Measurements from ENCODE around the gene RBMS3. TPM values are rescaled to one million over a fixed set of nuclear protein-coding genes. Genes with fewer than 3 reads are reported as not detected.
"Not testable (repeated sequence)": the region's sequence is repeated elsewhere in the genome, so short reads cannot be mapped to it uniquely, and the experiment has no call there.

Gene RBMS3
- total RNA-seq, 1 donor from 2014 or later, result 0.47 TPM

DNA sequence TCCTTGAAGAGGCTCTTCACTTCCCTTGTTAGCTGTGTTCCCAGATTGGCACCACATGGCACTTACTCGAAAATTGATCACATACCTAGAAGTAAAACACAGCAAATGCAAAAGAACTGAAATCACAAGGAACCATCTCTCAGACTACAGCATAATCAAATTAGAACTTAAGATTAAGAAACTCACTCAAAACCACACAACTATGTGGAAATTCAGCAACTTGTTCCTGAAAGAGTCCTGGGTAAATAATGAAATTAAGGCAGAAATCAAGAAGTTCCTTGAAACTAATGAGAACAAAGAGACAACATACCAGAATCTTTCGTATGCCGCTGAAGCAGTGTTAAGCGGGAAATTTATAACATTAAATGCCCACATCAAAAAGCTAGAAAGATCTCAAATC, 759.3 kb downstream of the RBMS3 start:
- peaks cover 8% of the 10 kb centered on the region for H3F3A ChIP-seq (ENCODE audit: low read depth)
- peaks cover 12% of the 10 kb centered on the region for H3K9me3 Mint-ChIP-seq
- H4K20me1 ChIP-seq (ENCODE audit: low read depth), result no peaks in the 10 kb centered on the region
- no peak for DNase-seq (ENCODE audit: low spot score)
- H2AFZ ChIP-seq (replicated peaks), result no peak overlapping the region
- no peaks in the 10 kb centered on the region for H3K79me2 ChIP-seq (ENCODE audit: low read depth)
- H3K36me3 Mint-ChIP-seq, result peaks cover 2% of the 10 kb centered on the region
- H3K9me3 ChIP-seq (ENCODE audit: low read depth), result no peaks in the 10 kb centered on the region
- no peak overlapping the region for H3K4me2 ChIP-seq
- peaks cover 18% of the 10 kb centered on the region for H3K4me1 ChIP-seq
- no peak overlapping the region for H3K9ac ChIP-seq
- no peak overlapping the region for H3K4me3 Mint-ChIP-seq
- TF ChIP-seq EZH2phosphoT487 (IDR thresholded peaks at IDR 0.05) (no peak), EZH2 (IDR thresholded peaks at IDR 0.05) (no peak)
- TF ChIP-seq, protein P1, sequence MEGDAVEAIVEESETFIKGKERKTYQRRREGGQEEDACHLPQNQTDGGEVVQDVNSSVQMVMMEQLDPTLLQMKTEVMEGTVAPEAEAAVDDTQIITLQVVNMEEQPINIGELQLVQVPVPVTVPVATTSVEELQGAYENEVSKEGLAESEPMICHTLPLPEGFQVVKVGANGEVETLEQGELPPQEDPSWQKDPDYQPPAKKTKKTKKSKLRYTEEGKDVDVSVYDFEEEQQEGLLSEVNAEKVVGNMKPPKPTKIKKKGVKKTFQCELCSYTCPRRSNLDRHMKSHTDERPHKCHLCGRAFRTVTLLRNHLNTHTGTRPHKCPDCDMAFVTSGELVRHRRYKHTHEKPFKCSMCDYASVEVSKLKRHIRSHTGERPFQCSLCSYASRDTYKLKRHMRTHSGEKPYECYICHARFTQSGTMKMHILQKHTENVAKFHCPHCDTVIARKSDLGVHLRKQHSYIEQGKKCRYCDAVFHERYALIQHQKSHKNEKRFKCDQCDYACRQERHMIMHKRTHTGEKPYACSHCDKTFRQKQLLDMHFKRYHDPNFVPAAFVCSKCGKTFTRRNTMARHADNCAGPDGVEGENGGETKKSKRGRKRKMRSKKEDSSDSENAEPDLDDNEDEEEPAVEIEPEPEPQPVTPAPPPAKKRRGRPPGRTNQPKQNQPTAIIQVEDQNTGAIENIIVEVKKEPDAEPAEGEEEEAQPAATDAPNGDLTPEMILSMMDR (IDR thresholded peaks at IDR 0.05), result no peak
- H3K27me3 ChIP-seq, result no peaks in the 10 kb centered on the region
- H3K36me3 ChIP-seq, result no peaks in the 10 kb centered on the region
- H3K27ac ChIP-seq, result no peak overlapping the region
- H3K27me3 Mint-ChIP-seq (ENCODE audit: insufficient read depth, low read depth), result peaks cover 3% of the 10 kb centered on the region
- no peak overlapping the region for H3K4me3 ChIP-seq
- H3K27ac Mint-ChIP-seq, result no peak overlapping the region
- H3K4me1 Mint-ChIP-seq, result peaks cover 14% of the 10 kb centered on the region

DNA sequence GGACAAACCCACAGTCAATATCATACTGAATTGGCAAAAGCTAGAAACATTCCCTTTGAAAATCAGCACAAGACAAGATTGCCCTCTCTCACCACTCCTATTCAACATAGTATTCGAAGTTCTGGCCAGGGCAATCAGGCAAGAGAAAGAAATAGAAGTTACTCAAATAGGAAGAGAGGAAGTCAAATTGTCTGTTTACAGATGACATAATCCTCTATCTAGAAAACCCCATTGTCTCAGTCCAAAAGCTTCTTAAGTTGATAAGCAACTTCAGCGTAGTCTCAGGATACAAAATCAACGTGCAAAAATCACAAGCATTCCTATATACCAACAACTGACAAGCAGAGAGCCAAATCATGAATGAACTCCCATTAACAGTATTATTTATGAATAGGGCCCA, 760.6 kb downstream of the RBMS3 start:
- not testable (repeated sequence) for H3K4me3 Mint-ChIP-seq; H3K27ac ChIP-seq; H3K4me2 ChIP-seq; H3K27me3 ChIP-seq; H3K36me3 Mint-ChIP-seq; H3K9ac ChIP-seq; H3K27ac Mint-ChIP-seq; H3K36me3 ChIP-seq; H3F3A ChIP-seq (ENCODE audit: low read depth); H3K4me3 ChIP-seq; H3K79me2 ChIP-seq (ENCODE audit: low read depth); DNase-seq (ENCODE audit: low spot score); H3K9me3 ChIP-seq (ENCODE audit: low read depth); H3K27me3 Mint-ChIP-seq (ENCODE audit: insufficient read depth, low read depth); H4K20me1 ChIP-seq (ENCODE audit: low read depth)
- H2AFZ ChIP-seq (replicated peaks), result peak overlapping the region; percentile 61
- H3K4me1 ChIP-seq, result peaks cover 18% of the 10 kb centered on the region
- peaks cover 14% of the 10 kb centered on the region for H3K4me1 Mint-ChIP-seq
- peaks cover 12% of the 10 kb centered on the region for H3K9me3 Mint-ChIP-seq

DNA sequence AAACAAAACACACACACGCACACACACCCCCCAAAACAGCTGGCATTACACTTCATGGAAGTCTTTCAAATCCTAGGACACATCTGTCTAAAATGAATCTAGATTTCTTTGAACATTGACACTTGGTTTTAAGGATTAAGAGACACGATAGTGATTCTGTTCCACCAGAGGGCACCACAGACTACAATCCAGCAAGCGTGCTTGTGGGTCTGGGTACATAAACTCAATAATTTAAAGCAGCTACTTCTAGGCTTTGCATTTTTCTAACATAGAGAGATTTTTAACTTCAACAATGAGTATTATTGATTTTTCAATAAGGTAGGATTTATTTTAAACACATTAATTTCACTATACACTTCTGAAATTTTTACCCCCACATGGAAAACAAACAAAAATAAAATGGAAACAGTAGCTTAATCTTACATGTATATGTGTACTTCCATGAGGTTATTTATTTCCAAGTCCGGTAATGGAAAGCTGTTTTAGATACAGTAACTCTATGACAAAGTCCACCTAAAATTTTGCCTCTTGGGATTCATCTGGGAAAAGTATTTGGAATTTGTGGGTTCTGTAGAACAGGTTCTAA, 761.5 kb downstream of the RBMS3 start:
- Histone ChIP-seq H3K9me3 (ENCODE audit: low read depth) (no peaks in the 10 kb centered on the region), H3K4me1 (peaks cover 18% of the 10 kb centered on the region), H3F3A (ENCODE audit: low read depth) (peaks cover 8% of the 10 kb centered on the region), H3K79me2 (ENCODE audit: low read depth) (no peaks in the 10 kb centered on the region), H3K27me3 (no peaks in the 10 kb centered on the region), H2AFZ (replicated peaks) (peak overlapping the region; percentile 22), H3K4me3 (no peak overlapping the region), H3K36me3 (no peaks in the 10 kb centered on the region), H3K9ac (no peak overlapping the region), H4K20me1 (ENCODE audit: low read depth) (no peaks in the 10 kb centered on the region), H3K27ac (no peak overlapping the region), H3K4me2 (no peak overlapping the region)
- Mint-ChIP-seq H3K27me3 (ENCODE audit: insufficient read depth, low read depth) (peaks cover 3% of the 10 kb centered on the region), H3K9me3 (peaks cover 12% of the 10 kb centered on the region), H3K36me3 (peaks cover 2% of the 10 kb centered on the region), H3K4me1 (peaks cover 14% of the 10 kb centered on the region), H3K4me3 (no peak overlapping the region), H3K27ac (no peak overlapping the region)
- no peak for TF ChIP-seq EZH2phosphoT487 (IDR thresholded peaks at IDR 0.05)
- TF ChIP-seq, protein P1 (IDR thresholded peaks at IDR 0.05), result peak; percentile 84
- DNase-seq (ENCODE audit: low spot score), result peak; percentile 79

DNA sequence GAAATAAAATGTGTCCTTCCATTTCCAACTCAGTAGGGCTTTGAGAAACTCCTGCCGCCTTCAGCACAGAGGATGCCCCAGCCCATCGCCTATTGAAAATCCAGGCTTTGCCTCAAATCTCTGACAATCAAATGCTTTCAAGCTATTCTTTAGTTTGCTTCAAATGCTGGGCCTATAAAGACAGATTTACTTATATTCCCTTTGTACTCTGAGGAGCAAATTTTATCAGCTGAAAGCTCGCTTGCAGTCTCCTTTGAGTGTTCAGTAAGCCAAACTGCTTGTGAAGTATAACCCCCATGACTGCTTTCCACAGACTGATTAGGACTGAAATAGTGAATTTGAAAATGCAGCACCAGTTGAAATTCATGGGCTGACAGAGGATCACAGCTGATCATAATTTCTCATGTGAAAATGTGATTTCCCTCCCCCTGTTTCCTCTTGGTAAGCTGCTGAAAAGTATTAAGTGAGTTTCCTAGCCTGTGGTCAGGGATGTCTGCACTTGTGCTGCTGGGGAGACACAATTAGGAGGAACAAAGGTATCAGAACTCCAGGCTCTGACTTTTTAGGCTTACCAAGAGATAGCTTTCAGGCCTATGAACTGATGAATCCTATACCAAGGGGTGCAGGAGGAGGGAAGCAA, 762.2 kb downstream of the RBMS3 start:
- Mint-ChIP-seq H3K4me1 (peaks cover 14% of the 10 kb centered on the region), H3K27ac (peak overlapping the region; percentile 25), H3K36me3 (peaks cover 2% of the 10 kb centered on the region), H3K9me3 (peaks cover 12% of the 10 kb centered on the region), H3K27me3 (ENCODE audit: insufficient read depth, low read depth) (peaks cover 3% of the 10 kb centered on the region), H3K4me3 (no peak overlapping the region)
- Histone ChIP-seq H3K36me3 (no peaks in the 10 kb centered on the region), H3F3A (ENCODE audit: low read depth) (peaks cover 8% of the 10 kb centered on the region), H3K79me2 (ENCODE audit: low read depth) (no peaks in the 10 kb centered on the region), H2AFZ (replicated peaks) (peak overlapping the region; percentile 22), H3K27me3 (no peaks in the 10 kb centered on the region), H3K4me3 (no peak overlapping the region), H3K27ac (no peak overlapping the region), H3K9me3 (ENCODE audit: low read depth) (no peaks in the 10 kb centered on the region), H4K20me1 (ENCODE audit: low read depth) (no peaks in the 10 kb centered on the region), H3K9ac (no peak overlapping the region), H3K4me2 (peak overlapping the region; percentile 3), H3K4me1 (peaks cover 18% of the 10 kb centered on the region)
- peak; percentile 15 for DNase-seq (ENCODE audit: low spot score)
- TF ChIP-seq EZH2 (IDR thresholded peaks at IDR 0.05) (no peak), EZH2phosphoT487 (IDR thresholded peaks at IDR 0.05) (no peak)
- TF ChIP-seq, protein P1 (IDR thresholded peaks at IDR 0.05), result no peak
